Activated T-cell treated with anti-CD3 and anti-CD28 coated beads for 1 hour (primary cell): Measurements from ENCODE around the gene CD300E.
"Not testable (repeated sequence)": the region's sequence is repeated elsewhere in the genome, so short reads cannot be mapped to it uniquely, and the experiment has no call there.

Experiments used
- DNase-seq: peaks from one replicate; pipeline ENCODE4 v3.0.0-alpha.2; 2020; ENCODE audit warnings: low read depth

Gene CD300E, protein sequence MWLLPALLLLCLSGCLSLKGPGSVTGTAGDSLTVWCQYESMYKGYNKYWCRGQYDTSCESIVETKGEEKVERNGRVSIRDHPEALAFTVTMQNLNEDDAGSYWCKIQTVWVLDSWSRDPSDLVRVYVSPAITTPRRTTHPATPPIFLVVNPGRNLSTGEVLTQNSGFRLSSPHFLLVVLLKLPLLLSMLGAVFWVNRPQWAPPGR

DNA sequence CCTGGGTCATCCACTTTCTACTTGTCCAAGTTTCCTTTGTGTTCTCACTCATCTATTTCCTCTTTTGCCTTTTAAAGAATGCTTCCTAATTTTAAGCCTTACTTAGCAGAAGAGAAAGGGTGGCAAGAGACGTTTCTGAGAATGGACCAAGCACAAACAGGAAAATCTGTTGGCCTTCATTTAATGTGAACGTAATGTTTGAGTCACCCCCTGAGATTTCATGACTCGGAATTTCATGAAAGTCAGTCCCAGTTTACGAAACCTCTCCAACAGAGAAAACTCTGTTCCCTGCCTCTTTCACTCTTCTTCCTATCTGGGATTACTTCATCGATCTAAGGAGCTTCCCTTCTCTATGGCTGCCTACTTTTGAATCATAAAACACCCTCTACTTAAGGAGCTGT is at the start of gene CD300E:
CD300E (minus strand) TSS at position 46 of the 401 bp plus-strand sequence. CDS start 117 bp downstream, outside the sequence.
- no peak for DNase-seq

GRCh38 chr17:74671031-74671771 is 47.7 kb upstream of the CD300E start:
- peak; percentile 63 for DNase-seq

DNA sequence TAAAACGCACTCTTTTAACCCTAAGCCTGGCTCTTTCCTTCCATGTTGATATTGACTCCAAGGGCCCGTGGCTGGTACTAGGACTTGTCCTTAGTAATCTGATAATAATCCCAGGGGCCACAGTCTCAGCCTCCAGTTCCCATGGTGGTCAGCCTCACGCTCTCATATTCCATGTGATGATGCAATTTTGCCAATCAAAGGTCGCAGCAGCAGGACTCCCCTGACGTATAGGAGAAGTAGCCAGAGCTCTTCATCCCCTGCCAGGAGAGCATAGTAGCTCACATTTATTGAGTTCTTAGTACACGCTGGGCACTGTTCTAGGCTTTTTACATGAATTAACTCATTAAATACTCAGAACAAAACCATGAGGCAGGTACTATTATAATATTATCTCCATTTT is 46.8 kb upstream of the CD300E start:
- no peak for DNase-seq

GRCh38 chr17:74663561-74663960 is 40.0 kb upstream of the CD300E start:
- no peak for DNase-seq

DNA sequence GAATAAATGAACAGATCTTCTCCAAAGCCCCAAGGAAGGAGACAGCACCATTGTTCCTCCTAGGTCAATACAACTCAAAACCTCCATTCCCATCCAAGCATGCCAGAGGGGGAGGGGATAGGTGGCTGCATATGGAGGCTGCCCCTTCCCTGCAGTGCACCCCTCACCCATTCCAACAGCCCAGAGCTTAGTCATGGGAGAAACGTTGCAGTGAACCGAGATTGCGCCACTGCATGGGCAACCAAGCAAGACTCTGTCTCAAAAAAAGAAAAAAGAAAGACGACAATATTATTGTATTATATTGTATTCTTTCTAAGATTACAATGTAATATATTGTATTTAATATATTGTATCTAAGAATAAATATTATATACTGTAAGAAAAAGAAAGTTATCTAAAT is 36.4 kb upstream of the CD300E start:
- no peak for DNase-seq

- no peak for DNase-seq
Measured at GRCh38 chr17:74658620-74659019, 35.1 kb upstream of the CD300E start.

GRCh38 chr17:74654742-74655141 is 31.2 kb upstream of the CD300E start:
- no peak for DNase-seq

- no peak for DNase-seq
Measured at GRCh38 chr17:74652020-74652419, 28.5 kb upstream of the CD300E start.

DNA sequence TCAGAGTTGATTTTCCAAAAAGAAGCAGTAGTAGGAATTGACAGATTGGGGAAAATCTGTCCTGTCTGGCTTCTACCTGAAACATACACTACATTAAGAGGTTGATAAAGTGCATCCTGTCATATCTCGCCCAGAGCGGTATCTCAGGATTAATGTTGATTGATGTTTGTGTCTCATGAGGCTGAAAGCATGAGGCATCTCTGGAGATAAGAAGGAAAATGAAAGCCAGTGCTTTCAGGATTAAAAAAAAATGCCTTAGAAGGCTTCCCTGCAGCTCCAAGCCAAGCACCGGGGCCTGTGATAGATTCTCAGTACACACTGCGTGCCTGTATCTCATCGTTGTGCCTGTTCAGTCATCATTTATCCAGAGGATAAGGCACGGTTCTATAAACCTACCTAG is 26.4 kb upstream of the CD300E start:
- DNase-seq = no peak

- no peak for DNase-seq
Measured at GRCh38 chr17:74647871-74648672, 24.5 kb upstream of the CD300E start.

DNA sequence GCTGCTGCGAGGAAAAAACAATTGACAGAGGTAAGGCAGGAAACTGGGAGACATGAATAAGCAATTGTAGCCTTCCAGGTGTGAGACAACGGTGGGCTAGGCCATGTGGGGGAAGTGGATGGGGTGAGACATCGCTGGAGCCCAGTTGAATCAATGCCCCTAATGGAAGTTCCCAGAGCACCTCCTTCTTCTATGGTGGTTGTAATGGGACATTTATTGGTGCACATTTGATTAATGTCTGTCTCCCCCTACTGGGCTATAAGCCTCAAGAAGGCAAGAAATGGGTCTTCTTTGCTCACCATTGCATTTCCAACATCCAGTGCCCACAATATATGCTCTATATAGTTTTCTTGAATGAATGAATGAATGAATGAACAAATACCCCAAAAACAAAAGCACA is 22.7 kb upstream of the CD300E start:
- no peak for DNase-seq

GRCh38 chr17:74645010-74645409 is 21.5 kb upstream of the CD300E start:
- no peak for DNase-seq

DNA sequence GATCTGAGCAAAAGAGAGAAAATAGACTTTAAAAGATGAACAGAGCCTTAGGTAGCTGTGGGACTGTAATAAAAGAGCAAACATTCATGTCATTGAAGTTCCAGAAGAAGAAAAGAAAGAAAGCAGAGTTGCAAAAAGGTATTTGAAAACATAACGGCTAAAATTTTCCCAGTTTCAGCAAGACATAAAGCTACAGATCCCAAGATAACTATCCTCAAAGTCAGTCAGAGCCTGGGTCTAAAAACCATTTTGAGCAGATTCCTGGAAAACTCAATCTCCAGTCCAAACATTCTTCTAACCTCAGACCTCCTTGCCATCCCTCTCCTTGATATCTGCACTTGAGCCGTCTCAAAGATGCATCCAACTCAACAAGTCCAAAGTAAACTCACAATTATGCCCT is 20.9 kb upstream of the CD300E start:
- DNase-seq = no peak

DNA sequence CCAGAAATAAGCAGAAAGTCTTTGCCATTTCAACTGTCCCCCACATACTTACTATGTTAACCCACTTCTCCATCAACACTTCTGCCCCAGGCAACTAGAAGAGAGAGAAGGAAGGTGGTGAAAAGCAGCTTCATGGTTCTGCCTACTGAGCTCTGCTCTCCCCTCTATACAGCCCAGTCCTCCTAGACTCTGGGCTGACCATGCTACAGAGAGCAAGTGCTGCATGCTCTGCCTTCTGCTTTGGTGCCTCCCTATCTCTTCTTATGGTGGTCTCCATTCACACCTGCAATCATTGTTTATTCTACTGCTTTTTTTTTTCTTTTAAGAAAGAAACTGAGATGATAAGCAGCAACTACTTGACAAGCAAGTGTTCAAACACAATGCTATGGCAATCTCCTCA is 20.3 kb upstream of the CD300E start:
- DNase-seq = no peak

DNA sequence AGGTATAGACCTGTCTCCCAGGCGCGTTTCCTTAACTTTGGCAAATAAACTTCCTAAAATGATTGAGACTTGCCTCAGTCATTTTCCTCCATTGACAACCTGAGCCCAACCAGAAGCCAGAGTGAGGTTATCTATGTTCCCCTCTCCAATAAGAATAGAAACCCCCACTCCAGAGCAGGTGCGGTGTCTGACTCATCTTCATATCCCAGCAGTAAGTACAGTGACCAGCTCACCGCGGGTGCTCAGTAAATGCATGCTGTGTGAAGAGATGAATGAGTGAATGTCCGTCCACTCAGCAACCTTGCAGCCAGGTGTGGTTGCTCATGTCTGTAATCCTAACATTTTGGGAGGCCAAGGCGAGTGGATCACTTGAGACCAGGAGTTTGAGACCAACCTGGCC is 19.5 kb upstream of the CD300E start:
- DNase-seq = no peak

DNA sequence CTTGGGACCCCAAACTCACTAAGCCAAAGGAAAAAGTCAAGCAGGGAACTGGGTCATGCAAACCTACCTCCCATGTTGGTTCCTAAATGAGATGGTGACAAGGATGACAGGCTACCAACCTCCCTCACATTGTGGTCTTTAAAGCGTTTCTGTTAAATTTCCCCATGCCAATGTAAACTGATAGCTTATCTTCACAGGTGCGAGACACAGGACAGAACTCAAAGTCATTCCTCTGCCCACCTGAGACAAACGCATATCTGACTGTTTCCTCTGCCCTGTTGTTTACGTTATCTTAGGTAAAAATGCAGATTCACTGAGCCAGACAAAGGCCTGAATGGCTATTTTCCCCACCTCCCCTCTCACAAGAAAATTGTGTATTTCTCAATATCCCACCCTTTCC is 19.0 kb upstream of the CD300E start:
- no peak for DNase-seq

DNA sequence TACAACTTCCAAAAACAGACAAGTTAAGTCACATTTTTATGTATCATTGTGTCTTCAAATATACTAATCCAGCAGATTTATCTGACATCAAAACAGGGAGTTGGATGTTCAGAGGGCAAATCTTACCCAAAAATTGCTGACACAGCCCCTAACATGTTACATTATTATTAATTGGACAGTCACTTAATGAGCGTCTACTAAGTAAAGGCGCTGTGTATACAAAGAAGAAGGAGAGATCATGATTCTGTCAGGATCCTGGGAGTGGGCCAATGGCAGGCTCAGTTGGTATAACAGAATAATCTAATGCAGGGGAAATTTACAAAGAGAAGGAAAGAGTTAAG is 18.4 kb upstream of the CD300E start:
- DNase-seq = no peak

GRCh38 chr17:74641224-74641957 is 17.9 kb upstream of the CD300E start:
- DNase-seq = no peak

- no peak for DNase-seq
Measured at GRCh38 chr17:74639704-74640151, 16.2 kb upstream of the CD300E start.

DNA sequence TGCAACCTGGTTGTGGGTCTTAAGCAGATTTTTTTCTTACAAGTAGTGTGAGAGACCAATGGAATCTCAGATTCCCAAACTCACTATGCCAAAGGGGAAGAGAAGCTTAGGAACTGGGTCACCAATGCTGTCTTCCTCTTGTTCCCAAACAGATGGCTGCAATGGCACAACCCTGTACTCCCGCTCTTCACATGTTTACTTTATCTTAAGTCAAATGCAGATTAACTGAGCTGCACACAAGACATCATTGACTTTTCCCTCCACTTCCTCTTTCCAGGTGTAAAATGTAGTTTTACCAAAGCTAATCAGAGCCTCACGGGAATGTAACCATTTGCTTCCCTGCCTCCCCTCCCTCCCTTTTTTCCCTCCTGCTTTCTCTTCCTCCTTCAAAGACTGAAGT is 14.4 kb upstream of the CD300E start:
- DNase-seq = no peak

- DNase-seq = no peak
Measured at GRCh38 chr17:74637265-74637664, 13.7 kb upstream of the CD300E start.

- not testable (repeated sequence) for DNase-seq
Measured at GRCh38 chr17:74636541-74637085, 13.1 kb upstream of the CD300E start.
